GM19035 (cell line): Measurements from ENCODE around the gene HERC3.

Experiments
- ATAC-seq: cut with Tn5 transposase; IDR thresholded peaks from one replicate; pipeline ENCODE4 v1.9.1; 2021; ENCODE audit not compliant: unreplicated experiment

HERC3 gene

DNA sequence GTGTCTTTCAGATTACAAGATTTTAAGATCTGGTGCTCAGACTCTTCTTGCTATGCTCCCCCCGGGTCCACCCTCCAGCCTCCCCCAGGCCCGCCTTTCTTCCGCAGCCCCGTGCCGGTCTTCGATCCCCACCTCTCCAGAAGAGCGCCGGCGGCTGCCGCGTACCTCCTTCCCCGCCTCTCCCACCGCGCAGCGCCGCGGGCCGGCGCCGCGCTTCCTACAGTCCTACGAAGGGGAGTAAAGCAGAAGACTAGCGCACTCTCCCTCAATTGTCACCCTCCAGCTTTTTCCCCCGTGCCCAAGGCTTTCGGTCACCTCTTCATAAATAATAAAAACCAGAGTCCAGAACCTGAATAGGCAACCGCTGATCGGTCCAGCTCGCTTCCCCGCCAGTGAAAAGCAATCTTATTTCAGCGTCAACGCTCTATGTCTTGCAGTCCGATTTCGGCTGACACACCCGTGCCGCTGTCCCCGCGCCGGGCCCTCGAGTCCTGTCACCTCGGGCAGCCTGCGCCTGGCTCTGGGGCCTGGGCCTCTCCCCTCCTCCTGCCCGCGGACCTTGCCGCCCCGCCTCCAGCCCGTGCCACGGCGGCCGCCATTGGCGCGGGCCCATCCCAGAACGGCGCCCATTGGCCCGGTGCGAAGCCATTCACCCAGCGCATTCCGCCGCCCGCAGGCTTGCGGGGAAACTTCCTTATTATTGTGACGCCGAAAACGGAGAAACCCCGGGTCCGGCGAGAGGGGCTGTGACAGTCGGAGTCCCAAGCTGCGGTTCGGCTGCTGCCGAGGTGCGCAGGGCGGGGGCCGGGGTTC is at the start of gene HERC3:
TSS of gene HERC3 (plus strand) at position 694 of the 813 bp plus-strand sequence. CDS start 13,344 bp downstream, outside the sequence.
- ATAC-seq = peak; percentile 97

DNA sequence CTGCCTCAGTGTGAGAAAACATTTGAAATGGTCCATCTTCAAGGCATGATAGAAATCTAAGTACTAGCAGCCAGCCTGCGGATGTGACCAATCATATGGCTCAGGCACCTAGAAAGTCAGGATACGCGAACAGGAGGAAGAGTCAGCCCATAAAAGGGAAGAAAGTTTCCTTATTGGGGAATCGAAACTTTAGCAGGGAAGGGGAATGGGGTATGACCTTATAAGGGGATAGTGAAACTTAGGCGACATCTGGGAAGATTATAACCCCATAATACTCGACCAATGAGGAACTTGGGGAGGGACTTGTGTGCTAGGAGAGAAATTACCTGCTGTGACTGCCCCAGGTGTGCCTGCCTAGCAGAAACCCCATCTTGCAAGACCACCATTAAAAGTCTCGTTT is 42.5 kb upstream of the HERC3 start:
- no peak for ATAC-seq

DNA sequence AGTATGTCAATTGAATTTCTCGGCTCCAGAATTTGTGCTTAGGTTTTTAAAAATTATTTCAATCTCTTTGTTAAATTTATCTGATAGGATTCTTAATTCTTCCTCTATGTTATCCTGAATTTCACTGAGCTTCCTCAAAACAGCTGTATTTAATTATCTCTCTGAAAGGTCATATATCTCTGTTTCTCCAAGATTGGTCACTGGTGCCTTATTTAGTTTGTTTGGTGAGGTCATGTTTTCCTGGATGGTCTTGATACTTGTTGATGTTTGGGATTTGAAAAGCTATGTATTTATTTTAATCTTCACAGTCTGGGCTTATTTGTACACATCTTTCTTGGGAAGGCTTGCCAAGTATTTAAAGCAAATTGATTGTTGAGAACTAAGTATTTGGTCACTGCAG is 24.7 kb upstream of the HERC3 start:
- no peak for ATAC-seq

DNA sequence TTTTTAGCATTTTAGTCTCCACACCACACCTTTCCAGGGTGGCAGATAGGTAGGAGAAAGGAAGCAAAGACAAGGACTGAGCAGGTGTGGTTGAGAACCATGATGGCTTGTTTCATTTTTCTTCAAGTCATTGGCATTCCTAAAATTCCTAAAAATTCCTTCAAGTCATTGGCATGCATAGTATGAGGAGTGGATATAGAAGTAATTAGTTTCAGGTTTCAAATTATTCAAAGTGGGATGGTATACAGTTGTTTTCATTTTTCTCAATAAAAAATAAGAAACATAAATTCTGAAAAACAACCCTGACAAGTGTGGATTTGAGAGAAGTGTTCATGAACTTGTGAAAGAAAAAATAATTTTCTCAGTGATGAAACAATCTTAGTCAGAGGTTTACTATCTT is 22.3 kb upstream of the HERC3 start:
- no peak for ATAC-seq

DNA sequence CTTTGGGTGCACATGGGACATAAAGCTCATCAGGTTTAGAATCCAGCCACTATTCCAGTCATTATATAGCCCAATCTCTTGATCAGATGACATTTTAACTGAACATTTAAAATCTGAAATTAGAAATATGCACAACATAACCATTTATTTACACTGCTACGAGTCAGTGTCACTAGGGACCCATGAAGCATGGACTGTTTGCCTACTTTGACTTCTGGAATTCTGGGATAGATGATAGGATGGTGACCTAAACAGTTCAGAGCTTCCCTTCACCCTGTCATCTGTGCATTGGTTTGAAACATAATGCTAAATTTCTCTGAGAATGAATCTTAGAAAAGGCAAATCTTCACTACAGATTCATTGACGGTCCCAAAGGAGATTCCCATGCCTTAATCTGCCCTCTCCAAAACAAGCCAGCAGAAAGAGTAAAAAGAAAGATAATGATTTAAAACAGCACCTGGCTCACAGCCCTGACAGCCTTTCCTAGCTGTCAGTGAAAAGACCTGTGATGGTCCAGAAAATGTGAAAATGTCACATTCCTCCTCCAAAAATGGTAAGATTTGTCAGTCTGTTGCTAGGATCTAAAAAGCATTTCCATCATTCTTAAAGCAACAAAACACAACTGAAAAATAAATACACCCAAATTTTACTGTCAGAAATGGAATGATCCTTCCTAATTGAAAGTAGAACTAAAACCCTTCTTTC is 18.9 kb upstream of the HERC3 start:
- no peak for ATAC-seq

DNA sequence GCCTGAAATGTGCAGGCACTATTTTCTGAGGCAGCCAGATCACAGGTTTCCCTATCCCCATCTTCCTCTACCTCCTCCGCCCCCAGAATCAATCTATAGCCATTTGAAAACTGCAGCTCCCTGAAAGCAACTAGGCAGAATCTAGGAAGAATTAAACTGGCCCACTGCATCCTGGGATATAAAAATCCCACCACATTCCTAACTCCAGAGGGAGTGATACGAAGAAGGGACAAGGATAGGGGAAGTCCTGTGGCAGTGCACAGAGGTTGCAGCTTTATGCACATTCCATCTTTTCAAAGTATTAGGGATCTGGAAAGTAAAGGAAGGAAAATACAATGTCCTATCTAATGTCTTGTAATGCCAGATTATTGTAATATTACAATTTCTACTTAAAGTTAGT is 18.3 kb upstream of the HERC3 start:
- ATAC-seq = no peak

DNA sequence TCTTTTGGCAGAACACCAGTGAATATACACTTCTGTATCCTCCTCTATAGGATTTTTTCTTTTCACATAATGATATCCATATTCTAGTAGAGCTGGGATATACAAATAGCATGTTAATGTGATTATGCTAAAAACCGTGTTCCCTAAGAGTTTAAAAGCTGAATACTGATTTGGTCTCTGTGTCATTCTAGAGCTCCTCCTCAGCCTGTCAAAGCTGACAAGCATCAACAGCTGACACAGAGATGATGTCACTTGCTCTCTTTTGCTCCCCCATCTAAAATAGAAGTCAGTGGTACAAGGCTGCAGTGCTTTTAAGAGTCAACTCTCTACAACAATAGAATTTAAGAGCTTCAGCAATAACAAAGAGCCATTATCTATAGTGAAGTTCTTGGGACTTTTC is 17.1 kb upstream of the HERC3 start:
- ATAC-seq = no peak

DNA sequence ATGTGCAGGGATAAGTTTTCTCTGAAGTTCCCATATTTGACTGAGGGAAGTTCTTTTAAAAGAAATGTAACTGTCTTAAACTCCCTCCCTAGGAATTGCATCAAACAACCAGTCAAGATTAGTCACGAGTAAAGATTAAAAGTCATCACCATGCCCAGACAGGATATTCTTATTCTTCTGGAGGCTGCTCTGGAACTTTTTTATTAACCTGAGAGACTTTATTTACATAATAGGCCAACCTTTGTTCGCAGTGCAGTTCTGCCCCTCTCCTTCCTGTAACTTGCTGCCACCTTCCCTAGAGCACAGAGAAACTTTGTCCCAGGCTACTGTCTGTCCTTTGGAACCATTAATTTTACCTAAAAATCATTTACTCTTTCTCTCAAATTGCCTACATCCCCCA is 9.8 kb upstream of the HERC3 start:
- ATAC-seq = no peak

DNA sequence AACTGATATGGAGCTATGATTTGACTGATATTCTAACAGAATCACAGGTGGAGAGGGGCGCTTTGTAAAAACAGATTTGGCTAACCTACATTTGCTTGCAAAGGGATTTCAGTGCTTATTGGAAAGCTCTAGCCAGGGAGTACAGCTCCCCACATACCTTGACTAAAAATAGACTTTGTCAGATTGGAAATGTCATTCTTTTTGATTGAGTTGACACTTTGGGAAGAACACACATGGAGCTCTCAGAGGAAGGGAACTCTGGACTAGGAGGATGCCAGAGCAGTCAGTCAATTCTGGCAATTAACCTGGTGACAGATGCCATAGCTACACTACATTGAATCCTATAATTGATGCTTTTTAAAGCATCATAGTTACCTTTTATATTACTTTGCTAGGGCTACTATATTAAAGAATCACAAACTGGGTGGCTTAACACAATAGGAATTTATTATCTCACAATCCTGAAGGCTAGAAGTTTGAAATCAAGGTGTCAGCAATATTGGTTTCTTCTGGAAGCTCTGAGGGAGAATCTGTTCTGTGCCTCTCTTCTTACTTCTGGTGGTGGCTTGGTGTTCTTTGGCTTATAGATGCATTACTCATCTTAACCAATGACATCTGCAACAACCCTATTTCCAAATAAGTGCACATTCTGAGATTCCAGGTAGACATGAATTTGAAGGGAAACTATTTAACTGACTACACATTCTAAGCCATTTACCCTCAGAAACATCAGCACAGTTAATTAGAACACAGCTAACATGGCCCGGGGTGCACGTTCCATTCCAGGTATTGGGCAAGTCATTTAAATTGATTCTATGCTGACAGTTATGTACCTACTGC is 8.4 kb upstream of the HERC3 start:
- ATAC-seq = no peak

DNA sequence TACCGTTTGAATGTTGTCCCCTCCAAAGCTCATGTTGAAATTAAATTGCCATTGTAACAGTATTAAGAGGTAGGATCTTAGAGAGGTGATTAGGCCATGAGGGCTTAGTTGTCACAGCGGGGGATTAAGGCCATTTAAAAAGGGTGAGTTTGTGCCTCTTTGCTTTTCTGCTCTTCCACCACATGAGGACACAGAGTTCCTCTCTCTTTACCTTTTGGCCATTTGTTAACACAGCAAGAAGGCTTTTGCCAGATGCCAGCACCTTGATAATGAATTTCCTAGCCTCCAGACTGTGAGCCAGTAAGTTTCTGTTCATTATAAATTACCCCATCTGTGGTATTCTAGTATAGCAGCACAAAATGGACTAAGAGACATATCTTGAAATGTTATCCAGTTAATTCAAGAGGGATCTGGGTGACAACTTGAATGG is 7.8 kb upstream of the HERC3 start:
- ATAC-seq = no peak

DNA sequence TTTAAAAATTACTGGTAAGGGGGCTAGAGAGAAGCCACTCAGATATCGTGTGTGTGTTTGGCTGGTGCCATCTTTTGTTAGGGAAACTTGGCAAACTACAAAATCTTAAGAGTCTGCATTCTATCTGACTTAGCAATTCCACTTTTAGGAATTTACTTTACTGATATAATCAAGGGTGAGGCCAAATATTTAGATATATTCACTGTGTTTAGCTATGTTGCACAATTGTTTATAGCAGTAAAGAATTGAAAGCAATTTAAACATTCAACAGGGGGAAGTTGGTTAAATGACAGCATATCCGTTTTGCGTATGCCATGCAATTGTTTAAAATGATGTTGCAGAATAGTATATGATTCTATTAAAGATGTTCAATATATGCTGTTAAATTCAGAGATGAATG is 6.4 kb upstream of the HERC3 start:
- no peak for ATAC-seq

DNA sequence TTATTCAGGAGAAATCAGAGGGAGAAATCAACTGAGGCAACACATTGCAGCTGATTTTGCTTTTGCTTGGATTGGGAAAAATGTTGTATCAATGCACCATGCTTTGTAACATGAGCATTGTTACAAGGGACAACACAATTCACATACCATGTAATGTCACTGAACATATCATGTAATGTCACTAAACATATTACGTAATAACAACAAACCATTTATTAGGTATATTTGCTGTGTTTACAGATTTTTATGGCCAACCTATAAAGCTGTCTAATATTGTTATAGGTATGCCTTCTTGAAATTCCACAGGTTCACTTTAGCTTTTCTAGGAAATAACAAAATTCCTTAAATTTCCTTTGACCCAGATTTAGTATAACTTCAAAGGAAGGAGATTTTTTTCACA is 5.0 kb upstream of the HERC3 start:
- ATAC-seq = no peak

DNA sequence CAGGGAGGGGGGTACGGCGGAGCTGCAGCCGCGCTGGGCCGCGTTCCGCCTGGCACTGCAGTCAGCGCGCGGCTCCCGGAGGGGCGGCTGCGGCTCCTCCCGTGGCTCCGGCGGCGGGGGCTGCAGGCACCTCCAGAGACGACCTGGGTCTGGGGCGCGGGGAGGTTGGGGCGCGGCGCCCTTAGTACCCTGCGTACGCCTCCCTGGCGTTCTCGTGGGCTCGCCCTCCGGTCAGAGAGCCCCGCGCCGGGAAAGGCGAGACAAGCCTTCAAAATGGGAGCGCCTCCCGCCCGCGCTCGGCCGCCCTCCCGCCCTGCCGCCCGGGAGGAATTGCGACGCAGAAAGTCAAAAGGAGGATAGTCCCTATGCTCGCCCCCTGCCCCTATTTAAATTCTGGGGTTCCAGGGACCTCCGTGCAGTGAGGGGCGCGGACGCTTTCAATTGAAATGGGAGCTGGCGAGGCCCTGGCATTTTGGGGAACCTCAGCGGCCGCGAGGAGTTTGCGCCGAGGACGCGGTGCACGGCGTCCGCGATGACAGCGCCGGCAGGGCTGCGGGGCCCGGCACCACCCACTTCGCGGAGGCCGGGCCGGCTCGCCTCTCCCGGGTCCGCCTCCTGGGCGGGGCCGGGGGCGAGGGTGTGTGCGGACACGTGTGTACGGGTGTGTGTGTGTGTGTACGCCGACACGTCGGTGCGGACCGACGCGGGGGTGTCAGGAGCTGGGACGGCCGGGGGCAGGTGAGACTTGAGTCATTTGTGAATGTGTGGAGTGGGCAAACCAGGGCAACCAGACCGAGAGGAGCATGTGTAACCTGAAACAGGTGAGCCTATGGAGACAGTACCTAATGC is 544 bp downstream of the HERC3 start:
- ATAC-seq = peak; percentile 80

DNA sequence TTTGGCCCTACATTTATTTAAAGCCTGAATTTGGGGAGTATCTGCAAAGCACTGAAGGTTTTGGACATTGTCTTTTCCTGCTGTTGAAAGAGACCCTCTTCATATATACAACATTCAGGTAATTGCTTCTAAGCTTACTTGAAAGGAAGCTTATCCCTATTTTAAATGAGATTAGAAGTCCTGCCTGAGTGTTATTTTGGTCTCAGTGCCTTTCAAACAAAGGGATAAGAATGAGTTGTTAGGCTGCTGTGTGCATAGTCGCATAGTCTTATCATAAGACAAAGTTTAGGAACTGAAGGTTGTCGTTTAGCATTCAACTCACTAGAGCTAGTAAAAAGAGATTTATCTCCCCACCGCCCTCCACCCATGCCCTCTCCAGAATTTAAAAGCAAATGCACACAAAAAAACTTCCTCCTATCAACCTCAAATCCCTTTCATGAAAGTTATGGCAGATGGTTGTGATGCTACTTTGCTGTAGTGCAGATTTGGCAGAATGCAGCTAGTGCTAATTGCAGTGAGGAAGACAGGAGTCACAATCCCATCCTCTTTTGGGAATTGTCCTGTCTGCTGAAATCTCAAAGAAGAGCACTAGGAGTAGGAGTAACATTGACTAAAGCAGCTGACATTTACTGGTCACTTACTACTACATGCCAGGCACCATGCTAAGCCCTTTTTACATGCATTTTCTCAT is 5.8 kb downstream of the HERC3 start:
- ATAC-seq = no peak

DNA sequence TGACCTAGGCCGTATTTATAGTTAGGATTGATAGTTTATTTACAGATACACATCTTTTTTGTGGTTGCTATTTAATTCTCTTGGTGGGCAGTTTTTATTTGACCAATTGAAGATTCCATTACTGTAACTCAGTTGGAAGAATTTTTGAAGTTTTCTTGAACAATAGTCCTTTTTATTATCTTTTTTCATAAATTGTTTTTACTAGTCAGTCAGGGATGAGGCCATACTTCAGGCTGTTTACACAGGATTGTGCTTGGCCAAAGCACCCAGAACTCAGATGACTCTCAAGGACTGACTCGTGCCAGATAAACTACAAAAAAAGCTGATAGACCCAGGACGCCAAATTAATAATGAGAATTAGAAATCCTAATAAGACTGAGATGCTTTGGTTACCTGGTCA is 7.0 kb downstream of the HERC3 start:
- ATAC-seq = no peak

DNA sequence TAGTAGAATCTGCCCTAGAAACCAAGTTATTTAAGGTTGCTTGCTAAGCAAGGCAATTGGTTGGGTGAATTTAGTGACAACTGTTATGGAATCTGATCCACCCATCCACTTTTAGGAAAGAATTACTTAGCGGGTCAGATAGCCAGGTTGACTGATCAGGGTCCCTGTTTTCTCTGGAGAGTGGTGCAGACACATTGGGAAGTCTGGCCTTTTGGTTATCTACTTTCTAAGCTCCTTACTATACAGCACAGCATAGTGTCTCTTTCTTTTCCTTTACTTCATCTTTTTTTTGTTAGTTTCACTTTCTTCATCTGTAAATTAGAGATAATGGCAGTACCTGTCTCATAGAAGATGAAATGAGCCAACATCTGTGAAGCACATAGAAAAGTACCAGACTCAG is 7.4 kb downstream of the HERC3 start:
- ATAC-seq = no peak

DNA sequence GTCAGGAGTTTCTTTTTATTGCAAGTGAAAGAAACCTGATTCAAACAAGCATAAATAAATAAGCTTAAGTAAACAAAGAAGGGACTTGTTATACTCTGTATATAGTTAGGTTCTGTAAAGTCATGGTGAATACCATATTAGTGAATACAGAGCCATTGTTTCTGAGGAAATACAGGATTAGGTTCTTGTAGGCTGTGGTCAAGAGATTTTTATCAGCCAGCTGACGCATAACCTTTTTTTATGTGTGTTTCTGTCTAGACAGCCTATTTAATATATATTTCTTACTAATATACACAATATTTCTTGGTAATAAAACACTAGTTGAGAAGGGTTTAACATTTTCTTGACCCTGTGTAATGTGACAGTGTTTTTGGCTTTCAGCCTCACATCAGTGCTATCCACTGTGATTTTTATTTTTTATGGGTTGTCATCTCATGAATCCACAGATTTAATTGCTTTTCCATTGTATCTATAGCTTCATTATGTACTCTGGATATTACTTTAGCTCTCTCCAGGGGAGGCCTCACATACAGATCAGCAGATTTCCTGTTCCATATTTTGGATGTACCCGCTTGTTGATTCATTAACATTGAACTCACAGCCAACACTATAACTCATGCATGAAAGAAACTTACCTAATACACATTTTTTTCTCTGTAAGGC is 8.0 kb downstream of the HERC3 start:
- no peak for ATAC-seq

DNA sequence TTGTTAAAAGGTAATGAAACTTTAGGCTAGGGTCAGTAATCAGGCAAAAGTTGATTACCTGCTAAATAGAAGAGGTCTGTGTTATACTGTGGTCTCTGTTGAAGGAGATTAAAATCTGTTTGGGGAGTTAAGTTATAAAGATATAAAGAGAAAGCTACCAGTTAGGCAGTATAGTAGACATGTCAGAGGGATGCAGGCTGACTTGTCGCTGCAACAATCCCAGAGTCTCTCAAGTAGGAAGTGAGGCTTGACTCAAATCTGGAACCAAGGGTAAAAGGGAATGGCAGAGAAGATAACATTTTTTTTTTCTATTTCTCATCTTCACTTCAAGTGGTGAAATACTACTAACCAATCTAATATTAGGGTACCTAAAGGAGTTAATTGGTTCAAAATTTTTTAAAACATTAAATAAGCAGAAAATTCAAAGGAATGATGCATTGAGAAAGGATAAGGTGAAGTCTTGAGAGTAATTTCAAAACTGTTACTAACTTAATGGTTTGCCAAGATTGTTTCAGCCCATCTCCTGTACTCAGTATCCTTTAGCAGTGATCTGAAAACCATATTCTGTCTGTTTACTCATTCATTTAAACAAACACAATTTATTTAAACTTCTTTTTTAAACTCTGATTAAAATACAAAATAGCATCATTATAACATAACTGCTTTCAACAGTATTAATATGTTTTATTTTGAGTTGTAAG is 12.8 kb downstream of the HERC3 start:
- no peak for ATAC-seq

DNA sequence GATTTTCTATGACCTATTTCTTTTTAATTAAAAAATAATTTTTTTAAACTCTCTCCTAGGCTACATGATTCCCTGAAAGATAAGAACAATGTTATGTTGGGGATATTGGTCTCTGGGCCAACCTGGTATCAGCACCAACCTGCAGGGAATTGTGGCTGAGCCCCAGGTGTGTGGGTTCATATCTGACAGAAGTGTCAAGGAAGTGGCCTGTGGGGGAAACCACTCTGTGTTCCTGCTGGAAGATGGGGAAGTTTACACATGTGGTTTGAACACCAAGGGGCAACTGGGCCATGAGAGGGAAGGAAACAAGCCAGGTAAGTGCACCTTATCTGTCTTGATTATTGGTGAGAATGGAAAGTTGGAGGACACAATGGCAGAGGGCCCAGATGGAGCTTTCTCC is 13.5 kb downstream of the HERC3 start:
- ATAC-seq = no peak
